Mammary epithelial cell (primary cell): ENCODE results near the gene CCDC78.

ENCODE experiments used
- CTCF ChIP-seq, 2 donors: IDR thresholded peaks in 1 of 2; conservative IDR thresholded peaks in 1 of 2; 2 replicates each; pipeline ENCODE4 v1.5.1; 2011 to 2012; ENCODE audit warnings: inconsistent platforms in 2 of 2, low read length in 2 of 2, mild to moderate bottlenecking in 2 of 2, control low read depth in 1 of 2, low read depth in 1 of 2; ENCODE audit not compliant: insufficient read depth in 1 of 2; ENCODE audit errors: extremely low read depth in 1 of 2
- EZH2 ChIP-seq: IDR thresholded peaks from 2 replicates; pipeline ENCODE4 v1.6.1; 2012; ENCODE audit warnings: low read length, inconsistent platforms, borderline replicate concordance

DNA sequence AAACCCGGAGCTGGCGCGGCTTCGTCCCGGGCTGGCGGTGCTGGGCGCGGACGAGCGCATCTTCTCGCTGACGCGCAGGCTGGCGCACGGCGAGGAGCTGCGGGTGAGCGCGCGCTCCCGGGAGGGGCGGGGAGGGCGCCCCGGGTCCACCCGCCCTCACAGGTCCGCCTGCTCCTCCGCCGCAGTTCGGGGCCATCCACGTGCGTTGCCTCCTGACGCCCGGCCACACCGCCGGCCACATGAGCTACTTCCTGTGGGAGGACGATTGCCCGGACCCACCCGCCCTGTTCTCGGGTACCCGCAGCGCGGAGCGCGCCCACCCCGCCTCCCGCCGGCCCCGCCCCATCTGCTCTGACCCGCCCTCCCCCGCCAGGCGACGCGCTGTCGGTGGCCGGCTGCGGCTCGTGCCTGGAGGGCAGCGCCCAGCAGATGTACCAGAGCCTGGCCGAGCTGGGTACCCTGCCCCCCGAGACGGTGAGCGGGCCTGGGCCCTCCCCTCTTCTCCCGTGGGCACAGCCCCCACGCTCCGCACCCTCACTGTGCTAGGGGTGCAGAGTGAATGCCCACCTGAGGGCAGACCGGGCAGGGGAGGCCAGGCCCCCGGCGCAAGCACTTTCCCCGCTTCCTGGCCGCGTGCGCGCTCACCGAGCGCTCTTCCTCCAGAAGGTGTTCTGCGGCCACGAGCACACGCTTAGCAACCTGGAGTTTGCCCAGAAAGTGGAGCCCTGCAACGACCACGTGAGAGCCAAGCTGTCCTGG is 2.1 kb upstream of the CCDC78 start:
- no peak for TF ChIP-seq CTCF (conservative IDR thresholded peaks at IDR 0.05 in 1 of 2, IDR thresholded peaks at IDR 0.05 in 1 of 2; ENCODE audit: extremely low read depth in 1 of 2, insufficient read depth in 1 of 2, low read depth in 1 of 2, low read length in 2 of 2)
- no peak for TF ChIP-seq EZH2
